MG63 (cell line): ENCODE results near the gene NBPF1. TPM values are rescaled to one million over a fixed set of nuclear protein-coding genes. Genes with fewer than 3 reads are reported as not detected.
"Not testable (repeated sequence)": the region's sequence is repeated elsewhere in the genome, so short reads cannot be mapped to it uniquely, and the experiment has no call there.

Source experiments
- DNase-seq: peaks from one replicate; pipeline ENCODE4 v3.0.0-alpha.2; 2020
- H3K27me3 ChIP-seq: fragments of 250-450 bp; sonication (Bioruptor Pico); 2 replicates; pipeline ENCODE4 v1.5.1; 2020; ENCODE audit warnings: mild to moderate bottlenecking, moderate library complexity
- H3K36me3 ChIP-seq: fragments of 250-450 bp; sonication (Bioruptor Pico); 2 replicates; pipeline ENCODE4 v1.5.1; 2020; ENCODE audit warnings: mild to moderate bottlenecking, moderate library complexity
- H3K4me3 ChIP-seq: fragments of 250-450 bp; sonication (Bioruptor Pico); 2 replicates; pipeline ENCODE4 v1.5.1; 2020; ENCODE audit warnings: mild to moderate bottlenecking, moderate library complexity
- H3K9me3 ChIP-seq: fragments of 250-450 bp; sonication (Bioruptor Pico); 2 replicates; pipeline ENCODE4 v1.5.1; 2020; ENCODE audit warnings: mild to moderate bottlenecking, moderate library complexity
- total RNA-seq: library from RNA; depleted of rRNA; stranded (reverse); fragments of >200 nt; shearing (Covaris generic); gene quantifications from 2 replicates; pipeline ENCODE4 v1.2.3, GENCODE V29; 2014; ENCODE audit warnings: low replicate concordance

The NBPF1 gene
- total RNA-seq, 1 experiment from 2014 or later, result 9.2 TPM

GRCh38 chr1:16614361-16615252, 1.2 kb upstream of the NBPF1 start:
- no peaks in the 10 kb centered on the region for H3K27me3 ChIP-seq
- H3K4me3 ChIP-seq, result no peak overlapping the region
- no peaks in the 10 kb centered on the region for H3K9me3 ChIP-seq
- H3K36me3 ChIP-seq, result peaks cover 3% of the 10 kb centered on the region; the same call in 1 of the 2 replicates
- DNase-seq, result no peak

- H3K4me3 ChIP-seq, result peak overlapping the region; percentile 98
- H3K27me3 ChIP-seq, result no peaks in the 10 kb centered on the region
- no peaks in the 10 kb centered on the region for H3K9me3 ChIP-seq
- peak; percentile 76 for DNase-seq
- H3K36me3 ChIP-seq, result peaks cover 4% of the 10 kb centered on the region
These were observed 812 bp downstream of the NBPF1 start for GRCh38 chr1:16612332-16613172.

- not testable (repeated sequence) for H3K36me3 ChIP-seq, H3K9me3 ChIP-seq, DNase-seq, H3K27me3 ChIP-seq
- H3K4me3 ChIP-seq, result peak overlapping the region; percentile 98
These were observed 1.4 kb downstream of the NBPF1 start for GRCh38 chr1:16611981-16612331.

GRCh38 chr1:16611164-16611563, 2.2 kb downstream of the NBPF1 start:
- not testable (repeated sequence) for DNase-seq, H3K27me3 ChIP-seq, H3K9me3 ChIP-seq, H3K4me3 ChIP-seq
- peaks cover 11% of the 10 kb centered on the region for H3K36me3 ChIP-seq

- H3K4me3 ChIP-seq, H3K27me3 ChIP-seq, H3K9me3 ChIP-seq, DNase-seq: not testable (repeated sequence)
- peaks cover 11% of the 10 kb centered on the region for H3K36me3 ChIP-seq
These were observed 2.8 kb downstream of the NBPF1 start for GRCh38 chr1:16610553-16610952.

- H3K27me3 ChIP-seq, H3K4me3 ChIP-seq, DNase-seq, H3K9me3 ChIP-seq: not testable (repeated sequence)
- H3K36me3 ChIP-seq, result peaks cover 11% of the 10 kb centered on the region
These were observed 3.6 kb downstream of the NBPF1 start for GRCh38 chr1:16609761-16610160.

GRCh38 chr1:16608838-16609560, 4.4 kb downstream of the NBPF1 start:
- H3K4me3 ChIP-seq, result no peak overlapping the region
- H3K27me3 ChIP-seq, result no peaks in the 10 kb centered on the region
- peaks cover 11% of the 10 kb centered on the region for H3K36me3 ChIP-seq
- DNase-seq, result no peak
- H3K9me3 ChIP-seq, result no peaks in the 10 kb centered on the region

- not testable (repeated sequence) for H3K4me3 ChIP-seq, H3K27me3 ChIP-seq, H3K9me3 ChIP-seq, DNase-seq
- peaks cover 11% of the 10 kb centered on the region for H3K36me3 ChIP-seq
These were observed 5.2 kb downstream of the NBPF1 start for GRCh38 chr1:16607853-16608815.

- Histone ChIP-seq H3K9me3 (no peaks in the 10 kb centered on the region), H3K27me3 (no peaks in the 10 kb centered on the region), H3K36me3 (peaks cover 11% of the 10 kb centered on the region), H3K4me3 (no peak overlapping the region)
- no peak for DNase-seq
These were observed 5.9 kb downstream of the NBPF1 start for GRCh38 chr1:16607433-16607851.

GRCh38 chr1:16606666-16607432, 6.5 kb downstream of the NBPF1 start:
- DNase-seq, H3K4me3 ChIP-seq, H3K27me3 ChIP-seq, H3K9me3 ChIP-seq: not testable (repeated sequence)
- peaks cover 11% of the 10 kb centered on the region for H3K36me3 ChIP-seq

GRCh38 chr1:16605532-16606505, 7.5 kb downstream of the NBPF1 start:
- Histone ChIP-seq H3K36me3 (peaks cover 11% of the 10 kb centered on the region), H3K4me3 (no peak overlapping the region), H3K27me3 (no peaks in the 10 kb centered on the region), H3K9me3 (no peaks in the 10 kb centered on the region)
- no peak for DNase-seq

GRCh38 chr1:16605213-16605525, 8.2 kb downstream of the NBPF1 start:
- no peak for DNase-seq
- H3K9me3 ChIP-seq, result no peaks in the 10 kb centered on the region
- H3K36me3 ChIP-seq, result peaks cover 11% of the 10 kb centered on the region
- H3K4me3 ChIP-seq, result no peak overlapping the region
- no peaks in the 10 kb centered on the region for H3K27me3 ChIP-seq

- not testable (repeated sequence) for DNase-seq, H3K4me3 ChIP-seq, H3K9me3 ChIP-seq, H3K27me3 ChIP-seq
- H3K36me3 ChIP-seq, result peaks cover 11% of the 10 kb centered on the region
These were observed 8.7 kb downstream of the NBPF1 start for GRCh38 chr1:16604514-16605212.

GRCh38 chr1:16603623-16604022, 9.7 kb downstream of the NBPF1 start:
- H3K9me3 ChIP-seq, H3K27me3 ChIP-seq, H3K4me3 ChIP-seq, DNase-seq: not testable (repeated sequence)
- peaks cover 11% of the 10 kb centered on the region for H3K36me3 ChIP-seq
